K562 (cell line): Measurements from ENCODE around the gene FBXO10. TPM values are rescaled to one million over a fixed set of nuclear protein-coding genes. Genes with fewer than 3 reads are reported as not detected.

Experiments used
- CTCF ChIP-seq, 3 experiments: IDR thresholded peaks in 2 of 3; conservative IDR thresholded peaks in 1 of 3; 2 replicates each; pipeline ENCODE4 v1.5.1; 2011 to 2012; ENCODE audit warnings: low read length in 3 of 3, mild to moderate bottlenecking in 3 of 3, control low read depth in 2 of 3, improper control_type of control experiment in 1 of 3, inconsistent platforms in 1 of 3, low read depth in 1 of 3, mixed read lengths in 1 of 3, moderate library complexity in 1 of 3; ENCODE audit not compliant: insufficient read depth in 2 of 3
- MAFG ChIP-seq: fragments of 450-650 bp; conservative IDR thresholded peaks from 2 replicates; pipeline ENCODE4 v1.6.1; 2016; ENCODE audit warnings: missing genetic modification characterization, missing compliant biosample characterization
- NCOR1 ChIP-seq: fragments of 450-650 bp; IDR thresholded peaks from 2 replicates; pipeline ENCODE4 v1.6.1; 2016; ENCODE audit warnings: mild to moderate bottlenecking, moderate library complexity
- SMAD3 ChIP-seq: fragments of 450-650 bp; formaldehyde crosslinking; conservative IDR thresholded peaks from 2 replicates; pipeline ENCODE4 v1.4.0; 2020; ENCODE audit warnings: mild to moderate bottlenecking
- YY1 ChIP-seq, 3 experiments: IDR thresholded peaks; 2 replicates each; pipeline ENCODE4 v1.6.1; 2011; ENCODE audit warnings: low read length in 2 of 3, mild to moderate bottlenecking in 2 of 3, moderate library complexity in 2 of 3, borderline replicate concordance in 1 of 3, control low read depth in 1 of 3, low read depth in 1 of 3; ENCODE audit not compliant: insufficient read depth in 3 of 3, insufficient replicate concordance in 2 of 3, control insufficient read depth in 1 of 3, insufficient read length in 1 of 3; ENCODE audit errors: extremely low read depth in 1 of 3
- ZNF140 ChIP-seq: fragments of 250-450 bp; sonication (Bioruptor Pico); IDR thresholded peaks from 2 replicates; pipeline ENCODE4 v1.8.0; 2021; ENCODE audit warnings: moderate library complexity, mild to moderate bottlenecking, inconsistent platforms
- polyA plus RNA-seq, 8 experiments: library from polyadenylated mRNA; depleted of rRNA in 4 of 8; stranded (reverse) in 5 of 8; unstranded in 3 of 8; fragments of >200 nt; fragmentation: Nextera tagmentation in 2 of 8; fragmentation: Illumina TruSeq in 1 of 8; extraction: Ambion mirVana in 2 of 8; extraction: Trizol in 1 of 8; gene quantifications; 2 replicates each; pipeline versions ENCODE4 v1.2.1 to v1.2.3, GENCODE V29; 2011 to 2014; ENCODE audit warnings: inconsistent platforms in 1 of 8, missing spikeins in 1 of 8
- total RNA-seq, 7 experiments: library from RNA; depleted of rRNA in 6 of 7; stranded (reverse); fragments of >200 nt in 6 of 7; fragmentation: Illumina TruSeq in 2 of 7; extraction: Trizol in 2 of 7; gene quantifications; 2 replicates each; pipeline versions ENCODE4 v1.2.1 to v1.2.3, GENCODE V29; 2011 to 2021; ENCODE audit warnings: low replicate concordance in 1 of 7
- TF ChIP-seq, protein P1 (sequence below): IDR thresholded peaks from 2 replicates; pipeline ENCODE4 v1.6.1; 2011; ENCODE audit not compliant: insufficient read length; ENCODE audit errors: extremely low read depth
- TF ChIP-seq, protein P2 (sequence below), 2 experiments: fragments of 450-650 bp in 1 of 2; sonication (generic) in 1 of 2; formaldehyde crosslinking in 1 of 2; IDR thresholded peaks; 2 replicates each; pipeline versions ENCODE4 v1.7.1 to v1.9.0; 2016 to 2022; ENCODE audit warnings: inconsistent platforms in 1 of 2, mild to moderate bottlenecking in 1 of 2, missing genetic modification reagents in 1 of 2
- TF ChIP-seq, protein P3 (sequence below): fragments of 450-650 bp; IDR thresholded peaks from one replicate; pipeline ENCODE4 v1.6.1; 2018; ENCODE audit warnings: mild to moderate bottlenecking, moderate library complexity; ENCODE audit not compliant: partially characterized antibody

Gene FBXO10
- total and polyA plus RNA-seq, 9 of the 15 experiments (the other 6 are each of a cell fraction or from before 2014, with no cell fraction given), result 0.84 to 9.9 (median 6.0) TPM

DNA sequence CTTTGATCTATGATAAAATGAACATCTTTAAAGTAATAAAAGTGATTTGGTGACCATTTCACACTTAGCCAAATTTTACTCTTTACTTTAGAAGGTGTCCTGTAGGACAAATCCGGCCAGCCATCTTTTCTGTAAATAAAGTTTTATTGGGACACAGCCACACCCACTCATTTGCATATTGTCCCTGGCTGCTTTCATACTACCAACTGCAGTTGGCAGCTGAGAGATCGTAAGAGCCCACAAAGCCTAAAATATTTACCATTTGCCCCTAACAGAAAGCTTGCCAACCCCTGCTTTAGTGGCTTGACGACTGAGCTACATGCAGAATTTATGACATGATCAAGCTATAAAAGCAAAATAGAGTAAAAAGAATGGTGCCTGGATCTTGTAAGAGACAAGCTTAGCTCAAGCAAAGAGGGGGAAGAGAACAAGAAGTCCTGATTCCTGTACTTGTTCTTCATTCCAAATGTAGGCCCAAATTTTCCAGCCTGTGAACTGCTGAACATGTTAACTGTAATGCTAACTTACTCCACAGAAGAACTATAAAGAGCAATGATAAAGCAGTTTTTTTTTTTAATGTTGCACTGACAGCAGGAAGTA lies 7.4 kb upstream of the FBXO10 start (continued):
- TF ChIP-seq CTCF (IDR thresholded peaks at IDR 0.05 in 2 of 3, conservative IDR thresholded peaks at IDR 0.05 in 1 of 3; ENCODE audit: insufficient read depth in 2 of 3, low read depth in 1 of 3, low read length in 3 of 3) (no peak), ZNF140 (CRISPR knock-in tag) (no peak), SMAD3 (CRISPR knock-in tag) (no peak), YY1 (IDR thresholded peaks at IDR 0.05; ENCODE audit: borderline replicate concordance in 1 of 3, control insufficient read depth in 1 of 3, extremely low read depth in 1 of 3, insufficient read depth in 3 of 3, insufficient read length in 1 of 3, insufficient replicate concordance in 2 of 3, low read depth in 1 of 3, low read length in 2 of 3) (peak in 1 of 3 experiments; percentile 28), NCOR1 (no peak), MAFG (peak; percentile 61)
- TF ChIP-seq, protein P1, sequence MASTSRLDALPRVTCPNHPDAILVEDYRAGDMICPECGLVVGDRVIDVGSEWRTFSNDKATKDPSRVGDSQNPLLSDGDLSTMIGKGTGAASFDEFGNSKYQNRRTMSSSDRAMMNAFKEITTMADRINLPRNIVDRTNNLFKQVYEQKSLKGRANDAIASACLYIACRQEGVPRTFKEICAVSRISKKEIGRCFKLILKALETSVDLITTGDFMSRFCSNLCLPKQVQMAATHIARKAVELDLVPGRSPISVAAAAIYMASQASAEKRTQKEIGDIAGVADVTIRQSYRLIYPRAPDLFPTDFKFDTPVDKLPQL, result no peak
- TF ChIP-seq, protein P2, sequence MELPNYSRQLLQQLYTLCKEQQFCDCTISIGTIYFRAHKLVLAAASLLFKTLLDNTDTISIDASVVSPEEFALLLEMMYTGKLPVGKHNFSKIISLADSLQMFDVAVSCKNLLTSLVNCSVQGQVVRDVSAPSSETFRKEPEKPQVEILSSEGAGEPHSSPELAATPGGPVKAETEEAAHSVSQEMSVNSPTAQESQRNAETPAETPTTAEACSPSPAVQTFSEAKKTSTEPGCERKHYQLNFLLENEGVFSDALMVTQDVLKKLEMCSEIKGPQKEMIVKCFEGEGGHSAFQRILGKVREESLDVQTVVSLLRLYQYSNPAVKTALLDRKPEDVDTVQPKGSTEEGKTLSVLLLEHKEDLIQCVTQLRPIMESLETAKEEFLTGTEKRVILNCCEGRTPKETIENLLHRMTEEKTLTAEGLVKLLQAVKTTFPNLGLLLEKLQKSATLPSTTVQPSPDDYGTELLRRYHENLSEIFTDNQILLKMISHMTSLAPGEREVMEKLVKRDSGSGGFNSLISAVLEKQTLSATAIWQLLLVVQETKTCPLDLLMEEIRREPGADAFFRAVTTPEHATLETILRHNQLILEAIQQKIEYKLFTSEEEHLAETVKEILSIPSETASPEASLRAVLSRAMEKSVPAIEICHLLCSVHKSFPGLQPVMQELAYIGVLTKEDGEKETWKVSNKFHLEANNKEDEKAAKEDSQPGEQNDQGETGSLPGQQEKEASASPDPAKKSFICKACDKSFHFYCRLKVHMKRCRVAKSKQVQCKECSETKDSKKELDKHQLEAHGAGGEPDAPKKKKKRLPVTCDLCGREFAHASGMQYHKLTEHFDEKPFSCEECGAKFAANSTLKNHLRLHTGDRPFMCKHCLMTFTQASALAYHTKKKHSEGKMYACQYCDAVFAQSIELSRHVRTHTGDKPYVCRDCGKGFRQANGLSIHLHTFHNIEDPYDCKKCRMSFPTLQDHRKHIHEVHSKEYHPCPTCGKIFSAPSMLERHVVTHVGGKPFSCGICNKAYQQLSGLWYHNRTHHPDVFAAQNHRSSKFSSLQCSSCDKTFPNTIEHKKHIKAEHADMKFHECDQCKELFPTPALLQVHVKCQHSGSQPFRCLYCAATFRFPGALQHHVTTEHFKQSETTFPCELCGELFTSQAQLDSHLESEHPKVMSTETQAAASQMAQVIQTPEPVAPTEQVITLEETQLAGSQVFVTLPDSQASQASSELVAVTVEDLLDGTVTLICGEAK (IDR thresholded peaks at IDR 0.05), result peak; percentile 96
- TF ChIP-seq, protein P2 (CRISPR knock-in tag; IDR thresholded peaks at IDR 0.05), result peak; percentile 97
- TF ChIP-seq, protein P3, sequence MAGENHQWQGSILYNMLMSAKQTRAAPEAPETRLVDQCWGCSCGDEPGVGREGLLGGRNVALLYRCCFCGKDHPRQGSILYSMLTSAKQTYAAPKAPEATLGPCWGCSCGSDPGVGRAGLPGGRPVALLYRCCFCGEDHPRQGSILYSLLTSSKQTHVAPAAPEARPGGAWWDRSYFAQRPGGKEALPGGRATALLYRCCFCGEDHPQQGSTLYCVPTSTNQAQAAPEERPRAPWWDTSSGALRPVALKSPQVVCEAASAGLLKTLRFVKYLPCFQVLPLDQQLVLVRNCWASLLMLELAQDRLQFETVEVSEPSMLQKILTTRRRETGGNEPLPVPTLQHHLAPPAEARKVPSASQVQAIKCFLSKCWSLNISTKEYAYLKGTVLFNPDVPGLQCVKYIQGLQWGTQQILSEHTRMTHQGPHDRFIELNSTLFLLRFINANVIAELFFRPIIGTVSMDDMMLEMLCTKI, result no peak
